NCI-H82 (cell line): ENCODE measurements around the gene MYO18B.

Source experiments
- DNase-seq: peaks from one replicate; lab custom pipeline; 2025; lab: John Stamatoyannopoulos, UW

MYO18B gene

GRCh38 chr22:25824828-25825423 is 82.9 kb downstream of the MYO18B start:
- peak; percentile 62 for DNase-seq

- peak; percentile 98 for DNase-seq
Observed at GRCh38 chr22:25827415-25827814, 85.4 kb downstream of the MYO18B start.

DNA sequence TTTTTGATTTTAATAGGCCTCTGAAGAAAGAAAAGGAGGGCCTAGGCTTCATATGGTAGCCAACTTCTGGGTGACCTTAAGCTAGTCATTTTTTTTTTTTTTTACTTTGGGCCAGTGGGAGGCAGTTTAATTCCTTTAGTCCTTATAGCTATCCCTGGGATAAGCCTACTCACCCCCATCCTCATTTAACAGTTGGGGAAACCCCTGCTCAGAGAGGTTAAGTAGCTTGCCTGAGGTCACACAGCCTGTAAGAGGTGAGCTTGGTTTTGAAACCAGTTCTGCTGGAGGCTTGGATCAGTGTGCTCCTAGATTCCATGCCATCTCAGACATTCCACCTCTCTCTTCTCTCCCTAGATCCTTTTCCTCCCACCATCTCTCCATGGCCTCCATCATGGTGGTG is 86.4 kb downstream of the MYO18B start:
- DNase-seq: peak; percentile 21

GRCh38 chr22:25829237-25829636 is 87.2 kb downstream of the MYO18B start:
- no peak for DNase-seq

DNA sequence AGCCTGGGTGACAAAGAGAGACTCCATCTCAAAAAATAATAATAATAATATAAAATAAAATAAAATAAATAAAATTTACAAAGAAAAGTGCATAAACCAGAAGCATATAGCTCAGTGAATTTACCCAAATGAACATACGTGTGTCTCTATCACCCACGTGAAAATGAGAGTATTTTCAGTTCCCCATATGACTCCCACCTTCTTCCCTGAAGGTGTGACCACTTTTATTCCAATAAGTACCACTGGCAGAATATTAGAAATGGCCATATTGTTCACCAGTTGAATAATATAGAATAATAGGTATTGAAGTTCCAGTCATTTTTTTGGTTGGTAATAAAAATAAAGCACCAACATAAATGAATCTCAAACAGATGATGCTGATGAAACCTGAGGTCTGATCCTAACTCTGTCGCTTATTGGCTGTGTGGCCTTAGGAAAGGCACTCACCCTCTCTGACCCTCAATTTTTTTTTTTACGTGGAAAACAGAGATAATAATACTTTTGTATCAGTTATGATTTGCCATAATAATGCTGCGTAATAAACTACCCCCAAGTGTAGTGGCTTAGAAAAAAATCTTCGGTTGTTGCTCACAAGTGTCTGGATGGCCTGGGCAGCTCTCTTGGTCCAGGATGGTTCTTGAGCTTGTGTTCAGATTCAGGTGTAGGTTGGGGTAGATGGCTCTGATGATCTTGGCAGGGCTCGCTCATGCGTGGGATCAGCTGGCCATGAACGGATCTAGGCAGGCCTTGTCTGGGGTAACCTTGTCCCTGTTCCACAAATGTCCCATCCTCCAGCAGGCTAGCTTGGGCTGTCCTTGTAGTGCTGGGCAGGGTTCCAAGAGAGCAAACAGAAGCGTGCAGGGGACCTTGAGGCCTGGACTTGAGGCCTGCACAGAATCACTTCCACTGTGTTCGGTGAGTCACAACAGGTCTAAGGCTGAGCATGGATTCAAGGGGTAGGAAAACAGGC is 88.1 kb downstream of the MYO18B start:
- no peak for DNase-seq

- no peak for DNase-seq
Observed at GRCh38 chr22:25833091-25833490, 91.1 kb downstream of the MYO18B start.

DNA sequence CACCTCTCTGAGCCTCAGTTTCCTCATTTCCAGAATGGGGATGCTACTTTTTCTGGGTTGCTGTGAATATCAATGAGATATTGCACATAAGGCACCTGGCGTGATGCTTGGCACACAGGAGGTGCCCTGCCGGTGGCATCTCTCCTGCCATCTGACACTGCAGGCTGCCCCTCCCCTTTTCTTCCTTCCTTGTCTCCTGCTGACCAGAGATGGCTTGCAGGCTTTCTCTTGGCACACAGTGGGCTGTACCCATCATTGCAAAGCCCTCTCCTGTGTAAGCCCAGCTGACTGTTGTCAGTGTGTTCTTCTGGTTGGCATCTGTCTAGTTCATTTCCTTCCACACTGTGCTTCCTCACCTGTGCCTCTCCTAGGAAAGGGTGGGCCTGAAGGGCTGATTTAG is 91.7 kb downstream of the MYO18B start:
- DNase-seq: no peak

DNA sequence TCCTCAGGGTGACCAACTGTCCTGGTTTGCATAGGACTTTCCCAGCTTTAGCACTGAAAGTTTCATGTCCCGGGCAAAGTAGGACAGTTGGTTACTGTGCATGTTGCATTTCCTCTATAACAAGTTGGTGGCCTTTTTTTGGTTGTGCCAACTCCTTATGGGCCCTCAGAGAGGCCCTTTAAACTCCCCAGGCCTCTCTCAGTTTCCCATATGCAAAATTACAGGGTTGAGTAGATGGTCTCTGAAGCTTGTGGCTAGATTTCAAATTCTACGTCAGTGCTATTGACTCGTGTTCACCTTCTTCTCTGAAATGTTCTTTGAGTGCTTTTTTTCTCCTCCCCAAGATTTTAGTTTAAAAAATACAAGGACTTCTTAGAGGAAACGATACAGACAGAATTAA is 92.5 kb downstream of the MYO18B start:
- no peak for DNase-seq

DNA sequence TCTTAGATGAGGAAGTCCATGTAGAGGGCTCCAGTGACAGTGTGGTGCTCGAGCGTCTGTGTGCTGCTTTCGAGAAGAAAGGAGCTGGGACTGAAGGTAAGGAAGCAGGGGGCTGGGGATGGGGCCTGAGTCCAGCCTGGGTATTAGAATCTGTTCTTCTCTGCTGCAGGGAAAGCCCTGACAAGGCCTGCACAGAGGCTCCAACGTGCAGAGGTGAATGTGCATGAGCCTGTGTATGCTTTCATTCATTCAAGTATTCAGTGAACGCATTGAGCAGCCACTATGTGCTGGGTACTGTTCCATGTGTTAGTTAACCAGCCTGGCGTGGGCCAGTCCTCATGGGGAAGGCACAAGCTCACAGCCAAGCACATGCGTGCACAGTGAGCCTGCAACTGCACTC is 93.4 kb downstream of the MYO18B start:
- DNase-seq: no peak

DNA sequence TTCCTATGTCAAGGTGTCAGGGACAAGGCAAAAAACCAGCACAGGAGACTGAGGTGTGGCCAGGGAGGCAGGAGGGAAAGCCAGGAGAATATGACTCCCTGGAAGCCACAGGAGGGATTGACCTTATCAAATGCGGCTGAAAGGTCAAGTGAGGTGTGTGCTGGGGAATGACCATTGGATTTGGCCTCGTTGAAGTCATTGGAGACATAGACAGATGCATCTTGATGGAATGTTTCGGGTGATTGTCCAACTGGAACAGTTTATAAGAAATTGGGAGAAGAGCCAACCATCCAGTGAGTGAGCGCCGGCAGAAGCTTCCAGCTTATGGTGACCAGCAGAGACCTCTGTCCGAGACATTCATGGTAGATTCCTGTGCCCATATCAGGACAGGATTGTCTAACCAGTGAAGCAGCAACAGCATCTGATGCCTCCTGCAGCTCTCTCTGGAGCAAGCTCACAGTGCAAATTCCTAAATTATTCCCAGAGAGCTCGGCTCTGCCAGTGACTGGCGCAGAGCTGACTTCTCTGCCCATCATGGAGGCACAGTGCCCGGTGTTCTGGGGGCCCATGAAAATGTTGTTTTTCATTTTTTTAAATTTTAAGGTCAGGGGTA is 95.4 kb downstream of the MYO18B start:
- DNase-seq: no peak

DNA sequence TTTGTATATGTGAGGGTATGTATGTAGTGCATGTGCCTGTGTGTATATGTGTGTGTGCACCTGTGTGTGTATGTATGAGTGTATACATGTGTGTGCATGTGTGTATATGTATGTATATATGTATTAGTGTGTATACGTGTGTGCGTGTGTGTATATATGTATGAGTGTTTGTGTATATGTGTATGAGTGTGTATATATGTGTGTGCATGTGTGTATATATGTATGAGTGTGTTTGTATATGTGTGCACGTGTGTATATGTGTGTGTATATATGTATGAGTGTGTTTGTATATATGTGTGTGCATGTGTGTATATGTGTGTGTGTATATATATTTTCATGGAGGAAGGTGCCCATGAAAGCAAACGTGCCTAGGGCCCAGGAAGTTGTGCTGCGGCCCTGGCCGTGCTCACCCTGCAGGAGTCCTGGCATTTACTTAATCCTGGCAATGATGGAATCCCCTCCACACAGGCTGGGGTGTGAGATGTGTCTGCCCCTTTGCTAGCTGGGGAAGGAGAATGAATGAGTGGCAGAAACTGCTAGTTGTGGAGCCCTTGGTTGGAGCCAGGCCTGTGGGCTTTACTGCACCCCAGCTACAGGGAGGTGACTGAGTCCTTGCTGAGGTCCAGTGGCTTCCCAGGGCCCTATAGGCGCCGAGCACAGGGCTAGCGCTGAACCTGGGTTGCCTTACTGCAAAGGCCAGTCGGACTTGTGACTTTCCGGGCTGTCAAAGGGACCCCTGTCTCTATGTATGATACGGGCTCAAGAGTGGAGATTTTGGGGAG is 97.2 kb downstream of the MYO18B start:
- DNase-seq: no peak

GRCh38 chr22:25839755-25840154 is 97.8 kb downstream of the MYO18B start:
- no peak for DNase-seq

DNA sequence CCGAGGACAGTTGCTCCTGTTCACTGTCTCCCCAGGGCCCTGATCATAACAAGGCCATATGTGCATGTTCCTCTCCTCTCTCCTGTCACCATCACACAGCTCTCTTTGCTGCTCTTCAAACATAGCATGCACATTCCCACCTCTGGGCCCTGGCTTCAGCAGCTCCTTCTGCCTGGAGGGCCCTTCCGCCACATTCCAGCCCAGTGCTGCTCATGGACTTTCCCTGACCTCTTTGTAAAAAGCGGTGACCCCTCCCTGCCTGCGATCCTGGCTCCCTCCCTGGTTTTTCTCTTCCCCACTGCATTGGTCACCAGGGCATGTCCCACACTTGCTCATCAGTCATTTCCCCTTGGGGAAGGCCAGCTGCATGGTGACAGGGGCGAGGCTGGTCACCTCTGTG is 98.2 kb downstream of the MYO18B start:
- peak; percentile 15 for DNase-seq

DNA sequence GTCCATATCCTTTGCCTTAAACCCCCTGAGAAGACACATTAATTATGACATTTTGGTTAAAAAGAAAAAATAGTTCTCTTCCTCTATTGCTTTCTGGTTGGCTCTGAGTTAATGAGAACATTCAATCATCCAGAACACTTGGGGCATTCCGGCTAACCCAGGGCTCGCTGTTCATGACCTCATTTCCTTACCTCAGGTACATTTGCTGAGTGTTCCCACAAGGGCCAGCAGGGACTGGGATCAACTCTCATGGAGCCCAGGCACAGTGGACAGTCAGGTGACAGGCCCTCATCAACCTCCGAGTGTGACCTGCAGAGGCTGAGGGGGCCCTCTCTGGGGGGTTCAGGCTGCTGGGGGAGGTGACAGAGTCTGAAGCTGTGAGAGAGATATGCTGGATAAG is 98.9 kb downstream of the MYO18B start:
- no peak for DNase-seq

GRCh38 chr22:25841775-25842174 is 99.8 kb downstream of the MYO18B start:
- DNase-seq: no peak

GRCh38 chr22:25843660-25844405 is 101.8 kb downstream of the MYO18B start:
- no peak for DNase-seq

DNA sequence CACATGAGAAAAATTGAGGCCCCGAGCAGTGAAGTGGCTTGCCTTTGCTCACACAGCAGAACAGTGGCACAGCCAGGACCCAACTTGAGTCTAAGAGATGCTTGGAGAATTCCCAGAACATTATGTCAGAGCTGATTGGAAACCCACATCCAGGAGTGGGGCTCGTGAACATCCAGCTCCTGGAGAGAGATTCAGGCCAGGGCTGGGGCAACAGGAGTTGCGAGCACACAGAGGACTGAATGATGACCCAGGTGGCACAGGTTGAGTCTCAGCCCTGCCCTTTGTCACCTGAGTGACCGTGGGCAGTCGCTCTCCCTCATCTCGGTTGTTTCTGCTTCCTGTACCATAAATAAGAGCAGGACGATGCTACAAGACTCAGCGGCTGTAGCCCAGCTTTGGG is 102.6 kb downstream of the MYO18B start:
- no peak for DNase-seq

DNA sequence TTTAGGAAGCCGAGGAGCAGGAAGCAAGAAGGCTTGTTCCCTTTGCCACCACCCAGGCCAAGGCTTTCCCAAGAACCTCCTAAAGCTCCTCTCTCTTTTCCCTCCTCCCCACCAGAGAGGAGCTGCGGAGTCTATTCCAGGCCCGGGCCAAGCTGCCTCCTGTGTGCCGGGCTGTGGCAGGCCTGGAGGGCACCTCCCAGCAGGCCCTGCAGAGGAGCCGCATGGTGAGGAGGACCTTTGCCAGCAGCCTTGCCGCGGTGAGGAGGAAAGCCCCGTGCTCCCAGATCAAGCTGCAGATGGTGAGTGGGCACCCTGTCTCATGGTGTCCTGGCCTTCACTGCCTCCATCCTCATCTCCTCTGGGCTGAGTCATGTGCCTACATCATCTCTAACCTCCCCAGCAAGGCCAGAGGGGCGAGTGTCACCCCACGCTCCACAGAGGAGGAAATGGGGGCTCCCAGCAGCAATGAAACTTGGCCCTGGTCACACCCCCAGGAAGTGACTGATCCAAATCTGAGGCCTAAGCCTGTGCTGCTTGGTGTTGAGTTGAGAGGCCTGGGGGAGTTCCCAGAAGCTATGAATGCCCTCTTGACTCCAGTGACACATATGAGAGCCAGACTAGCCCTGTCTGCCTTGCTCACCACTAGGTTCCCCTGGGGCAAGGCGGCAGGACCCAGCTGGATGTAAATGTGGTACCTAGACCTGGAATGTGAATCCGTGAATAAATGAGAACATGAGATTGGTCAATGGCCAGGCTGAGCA is 104.2 kb downstream of the MYO18B start:
- no peak for DNase-seq

- no peak for DNase-seq
Observed at GRCh38 chr22:25847451-25847850, 105.5 kb downstream of the MYO18B start.

- no peak for DNase-seq
Observed at GRCh38 chr22:25848954-25849353, 107.0 kb downstream of the MYO18B start.

DNA sequence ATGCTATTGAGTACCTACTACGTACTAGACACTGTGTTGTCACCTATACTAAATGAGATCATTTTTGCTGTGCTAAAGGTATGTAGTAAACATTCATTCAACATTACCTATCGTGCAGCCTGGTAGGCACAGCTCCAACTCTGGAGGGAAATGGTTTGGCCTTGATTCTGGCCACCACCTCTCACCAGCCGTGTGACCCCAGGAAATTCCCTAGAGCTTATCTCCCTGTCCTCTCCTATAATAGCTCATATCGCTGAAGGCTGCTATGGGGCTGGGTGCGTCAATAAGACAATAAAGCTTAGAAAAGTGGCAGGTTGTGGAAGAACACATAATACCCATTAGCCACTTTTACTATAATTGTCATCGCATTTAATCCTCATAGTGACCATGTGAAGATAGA is 107.5 kb downstream of the MYO18B start:
- DNase-seq: peak; percentile 3
